Neural progenitor cell (in vitro differentiated cells): ENCODE measurements around the gene DNAJC1. TPM values are rescaled to one million over a fixed set of nuclear protein-coding genes. Genes with fewer than 3 reads are reported as not detected.
A peak's percentile ranks its signal among the peaks of the same experiment; 100 is the strongest.

Experiments
- DNase-seq: peaks from one replicate; pipeline ENCODE4 v3.0.0-alpha.2; 2016; ENCODE audit warnings: low spot score
- H2AFZ ChIP-seq: fragments of 200-600 bp; sonication (generic); replicated peaks from 2 replicates; pipeline ENCODE4 v1.6.1; 2016; ENCODE audit warnings: antibody characterized with exemption
- H3F3A ChIP-seq: fragments of 200-600 bp; sonication (generic); 2 replicates; pipeline ENCODE4 v1.6.1; 2016; ENCODE audit warnings: antibody characterized with exemption, low read depth
- H3K27ac ChIP-seq: fragments of 200-600 bp; sonication (generic); 2 replicates; pipeline ENCODE4 v1.5.1; 2016; ENCODE audit warnings: mild to moderate bottlenecking
- H3K27me3 ChIP-seq: fragments of 200-600 bp; sonication (generic); 2 replicates; pipeline ENCODE4 v1.6.1; 2016; ENCODE audit warnings: mild to moderate bottlenecking, moderate library complexity
- H3K36me3 ChIP-seq: fragments of 200-600 bp; sonication (generic); 2 replicates; pipeline ENCODE4 v1.5.1; 2016
- H3K4me1 ChIP-seq: fragments of 200-600 bp; sonication (generic); 2 replicates; pipeline ENCODE4 v1.6.1; 2016; ENCODE audit warnings: mixed run types
- H3K4me2 ChIP-seq: fragments of 200-600 bp; sonication (generic); 2 replicates; pipeline ENCODE4 v1.6.1; 2016
- H3K4me3 ChIP-seq: fragments of 200-600 bp; sonication (generic); 2 replicates; pipeline ENCODE4 v1.5.1; 2016
- H3K79me2 ChIP-seq: fragments of 200-600 bp; sonication (generic); 2 replicates; pipeline ENCODE4 v1.6.1; 2016; ENCODE audit warnings: low read depth
- H3K9ac ChIP-seq: fragments of 200-600 bp; sonication (generic); 2 replicates; pipeline ENCODE4 v1.6.1; 2016
- H3K9me3 ChIP-seq: fragments of 200-600 bp; sonication (generic); 2 replicates; pipeline ENCODE4 v1.5.1; 2016; ENCODE audit warnings: low read depth
- H4K20me1 ChIP-seq: fragments of 200-600 bp; sonication (generic); 2 replicates; pipeline ENCODE4 v1.6.1; 2016; ENCODE audit warnings: low read depth
- H3K27ac Mint-ChIP-seq: 3 replicates; pipeline ENCODE4 v1.8.0; 2021; ENCODE audit warnings: mixed read lengths
- H3K27me3 Mint-ChIP-seq: 2 replicates; pipeline ENCODE4 v1.8.0; 2022; ENCODE audit warnings: low read depth, mild to moderate bottlenecking, inconsistent platforms, moderate library complexity, mixed read lengths; ENCODE audit not compliant: insufficient read depth
- H3K36me3 Mint-ChIP-seq: 3 replicates; pipeline ENCODE4 v1.8.0; 2021; ENCODE audit warnings: mixed read lengths
- H3K4me1 Mint-ChIP-seq: 3 replicates; pipeline ENCODE4 v1.8.0; 2021; ENCODE audit warnings: mixed read lengths
- H3K4me3 Mint-ChIP-seq: 3 replicates; pipeline ENCODE4 v1.8.0; 2021; ENCODE audit warnings: mild to moderate bottlenecking, moderate library complexity, mixed read lengths
- H3K9me3 Mint-ChIP-seq: 3 replicates; pipeline ENCODE4 v1.8.0; 2020; ENCODE audit warnings: mixed read lengths
- CTCF ChIP-seq: fragments of 200-600 bp; sonication (generic); IDR thresholded peaks from 2 replicates; pipeline ENCODE4 v1.5.1; 2017; ENCODE audit warnings: antibody characterized with exemption, mild to moderate bottlenecking
- EZH2 ChIP-seq: fragments of 200-600 bp; sonication (generic); IDR thresholded peaks from 2 replicates; pipeline ENCODE4 v1.6.1; 2017; ENCODE audit warnings: antibody characterized with exemption, mild to moderate bottlenecking, moderate library complexity
- EZH2phosphoT487 ChIP-seq: fragments of 200-600 bp; sonication (generic); IDR thresholded peaks from 2 replicates; pipeline ENCODE4 v1.6.1; 2017; ENCODE audit warnings: antibody characterized with exemption
- total RNA-seq: library from RNA; depleted of rRNA; stranded (reverse); fragments of >200 nt; gene quantifications from 2 replicates; pipeline ENCODE4 v1.2.3, GENCODE V29; 2015; ENCODE audit warnings: low replicate concordance

DNAJC1 gene
- total RNA-seq, 1 donor from 2014 or later: 55.3 TPM

GRCh38 chr10:21754410-21755011 is 249.0 kb downstream of the DNAJC1 start:
- Histone ChIP-seq H3F3A (peaks cover 12% of the 10 kb centered on the region), H3K27ac (no peak overlapping the region), H3K4me1 (peaks cover 45% of the 10 kb centered on the region), H3K27me3 (no peaks in the 10 kb centered on the region), H3K9ac (no peak overlapping the region), H3K4me2 (no peak overlapping the region), H3K36me3 (no peaks in the 10 kb centered on the region), H4K20me1 (peaks cover 4% of the 10 kb centered on the region), H3K79me2 (no peaks in the 10 kb centered on the region), H3K9me3 (no peaks in the 10 kb centered on the region), H3K4me3 (no peak overlapping the region), H2AFZ (no peak overlapping the region)
- Mint-ChIP-seq H3K9me3 (no peaks in the 10 kb centered on the region), H3K27ac (no peak overlapping the region), H3K4me3 (no peak overlapping the region), H3K36me3 (peaks cover 13% of the 10 kb centered on the region), H3K4me1 (peaks cover 42% of the 10 kb centered on the region), H3K27me3 (peaks cover 2% of the 10 kb centered on the region)
- DNase-seq: no peak
- no peak for TF ChIP-seq EZH2
- TF ChIP-seq EZH2phosphoT487: no peak
- no peak for TF ChIP-seq CTCF

DNA sequence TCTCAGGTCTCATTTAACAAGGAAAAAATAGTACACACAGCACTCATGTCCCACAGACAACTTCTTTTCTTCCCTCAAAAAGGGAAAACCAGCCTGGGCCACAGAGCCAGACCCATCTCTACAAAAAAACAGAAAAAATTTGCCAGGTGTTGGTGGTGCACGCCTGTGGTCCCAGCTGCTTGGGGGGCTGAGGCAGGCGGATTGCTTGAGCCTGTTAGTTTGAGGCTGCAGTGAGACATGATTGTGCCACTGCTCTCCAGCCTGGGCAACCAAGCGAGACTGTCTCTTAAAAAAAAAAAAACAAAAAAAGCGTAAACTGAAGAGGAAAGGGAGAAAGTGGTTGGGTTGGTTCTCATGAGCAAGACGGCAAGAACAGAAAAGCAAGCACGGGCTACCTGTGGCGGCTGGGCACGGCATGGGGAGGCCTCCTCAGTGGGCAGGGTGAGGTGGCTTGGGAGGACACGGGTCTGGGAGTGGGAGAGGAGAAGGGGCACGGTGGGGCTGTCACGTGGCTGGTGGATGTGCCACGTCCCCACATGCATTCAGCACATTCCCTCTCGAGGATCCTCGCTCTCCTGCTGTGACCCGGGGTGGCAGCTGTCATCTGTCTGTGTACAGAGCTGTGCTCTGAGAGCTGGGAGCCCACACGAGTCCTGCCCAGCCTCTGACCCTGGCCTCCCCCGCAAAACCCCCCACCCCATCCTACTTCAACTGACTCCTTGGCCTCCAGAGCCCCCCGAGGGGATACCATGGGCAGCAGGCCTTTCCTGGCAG is 249.8 kb downstream of the DNAJC1 start:
- no peak overlapping the region for H2AFZ ChIP-seq
- H3K27me3 ChIP-seq: no peaks in the 10 kb centered on the region
- Mint-ChIP-seq H3K27me3 (peaks cover under 1% of the 10 kb centered on the region), H3K36me3 (peaks cover 9% of the 10 kb centered on the region), H3K9me3 (no peaks in the 10 kb centered on the region), H3K4me3 (no peak overlapping the region), H3K27ac (peak overlapping the region; percentile 25), H3K4me1 (peaks cover 39% of the 10 kb centered on the region)
- no peaks in the 10 kb centered on the region for H3K79me2 ChIP-seq
- no peak overlapping the region for H3K27ac ChIP-seq
- H3K4me2 ChIP-seq: no peak overlapping the region
- H3K9me3 ChIP-seq: no peaks in the 10 kb centered on the region
- no peak for TF ChIP-seq EZH2
- no peak for TF ChIP-seq EZH2phosphoT487
- no peak for TF ChIP-seq CTCF
- H3K4me3 ChIP-seq: no peak overlapping the region
- peaks cover 45% of the 10 kb centered on the region for H3K4me1 ChIP-seq
- H3F3A ChIP-seq: peaks cover 12% of the 10 kb centered on the region
- H4K20me1 ChIP-seq: peaks cover 4% of the 10 kb centered on the region
- H3K9ac ChIP-seq: no peak overlapping the region
- DNase-seq: no peak
- H3K36me3 ChIP-seq: no peaks in the 10 kb centered on the region

- no peaks in the 10 kb centered on the region for H3K9me3 ChIP-seq
- H2AFZ ChIP-seq: no peak overlapping the region
- no peak overlapping the region for H3K27ac ChIP-seq
- peaks cover 31% of the 10 kb centered on the region for H3K4me1 ChIP-seq
- Mint-ChIP-seq H3K27ac (peak overlapping the region; percentile 59), H3K4me1 (peaks cover 30% of the 10 kb centered on the region), H3K9me3 (no peaks in the 10 kb centered on the region), H3K4me3 (no peak overlapping the region), H3K27me3 (peaks cover 2% of the 10 kb centered on the region), H3K36me3 (peaks cover 10% of the 10 kb centered on the region)
- H3F3A ChIP-seq: peaks cover 11% of the 10 kb centered on the region
- H3K4me3 ChIP-seq: no peak overlapping the region
- no peak for DNase-seq
- no peak overlapping the region for H3K9ac ChIP-seq
- no peaks in the 10 kb centered on the region for H3K27me3 ChIP-seq
- H4K20me1 ChIP-seq: peaks cover 4% of the 10 kb centered on the region
- TF ChIP-seq EZH2 (no peak), EZH2phosphoT487 (no peak)
- H3K79me2 ChIP-seq: no peaks in the 10 kb centered on the region
- H3K36me3 ChIP-seq: no peaks in the 10 kb centered on the region
- peak overlapping the region; percentile 10 for H3K4me2 ChIP-seq
Observed at GRCh38 chr10:21751341-21752310, 251.9 kb downstream of the DNAJC1 start.
